ENCODE measurements around the gene RAB3C.

RAB3C gene

DNA sequence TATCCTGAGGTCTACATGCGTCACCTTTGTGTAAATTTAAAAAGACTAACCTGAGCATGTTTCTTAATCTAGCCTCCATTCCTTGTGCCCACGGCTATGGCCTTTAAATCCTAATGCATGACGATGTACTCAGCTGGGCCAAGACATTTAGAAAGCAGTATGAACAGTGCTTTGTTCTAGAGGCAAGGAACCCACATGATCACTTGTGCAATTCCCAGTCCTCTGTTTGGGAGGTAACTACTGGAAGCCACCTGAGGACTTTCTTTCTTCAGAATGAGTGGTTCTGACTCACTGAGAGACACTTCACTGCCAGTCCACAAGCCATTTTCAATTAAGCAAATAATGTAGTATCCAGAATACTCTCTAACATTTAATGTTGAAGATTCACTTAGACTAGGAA, 181.3 kb downstream of the RAB3C start:
- ATAC-seq: no peak
- TF ChIP-seq, protein P1, sequence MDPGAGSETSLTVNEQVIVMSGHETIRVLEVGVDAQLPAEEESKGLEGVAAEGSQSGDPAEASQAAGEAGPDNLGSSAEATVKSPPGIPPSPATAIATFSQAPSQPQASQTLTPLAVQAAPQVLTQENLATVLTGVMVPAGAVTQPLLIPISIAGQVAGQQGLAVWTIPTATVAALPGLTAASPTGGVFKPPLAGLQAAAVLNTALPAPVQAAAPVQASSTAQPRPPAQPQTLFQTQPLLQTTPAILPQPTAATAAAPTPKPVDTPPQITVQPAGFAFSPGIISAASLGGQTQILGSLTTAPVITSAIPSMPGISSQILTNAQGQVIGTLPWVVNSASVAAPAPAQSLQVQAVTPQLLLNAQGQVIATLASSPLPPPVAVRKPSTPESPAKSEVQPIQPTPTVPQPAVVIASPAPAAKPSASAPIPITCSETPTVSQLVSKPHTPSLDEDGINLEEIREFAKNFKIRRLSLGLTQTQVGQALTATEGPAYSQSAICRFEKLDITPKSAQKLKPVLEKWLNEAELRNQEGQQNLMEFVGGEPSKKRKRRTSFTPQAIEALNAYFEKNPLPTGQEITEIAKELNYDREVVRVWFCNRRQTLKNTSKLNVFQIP (CRISPR knock-in tag; IDR thresholded peaks at IDR 0.05; ENCODE audit: borderline replicate concordance, low read depth): no peak
- no peak for TF ChIP-seq TOX (CRISPR knock-in tag; IDR thresholded peaks at IDR 0.05; ENCODE audit: borderline replicate concordance)
- TF ChIP-seq RARB (CRISPR knock-in tag; IDR thresholded peaks at IDR 0.05): no peak
- TF ChIP-seq BACH2 (CRISPR knock-in tag; IDR thresholded peaks at IDR 0.05; ENCODE audit: borderline replicate concordance): no peak

DNA sequence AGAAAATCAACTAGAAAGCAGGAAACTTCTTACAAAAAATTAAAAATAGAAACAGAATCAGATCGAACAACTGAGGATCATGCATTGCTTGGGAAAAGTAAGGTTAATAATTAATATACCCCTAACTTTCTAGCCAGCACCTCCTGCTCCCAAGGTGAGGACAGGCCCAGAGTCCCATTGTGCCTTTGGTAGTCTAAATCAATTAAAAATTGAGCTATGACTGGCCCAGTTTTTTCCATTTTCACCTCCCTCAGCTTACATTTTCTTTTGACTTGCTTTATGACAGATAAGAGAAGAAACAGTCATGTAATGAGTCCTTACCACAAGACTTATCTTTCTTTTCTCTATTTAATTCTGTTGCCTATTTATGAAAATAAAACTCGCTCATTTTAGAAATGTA, 182.2 kb downstream of the RAB3C start:
- ATAC-seq: no peak
- TF ChIP-seq CSDC2 (CRISPR knock-in tag; IDR thresholded peaks at IDR 0.05) (no peak), ZC3H10 (CRISPR knock-in tag; IDR thresholded peaks at IDR 0.05) (no peak), ZNF70 (CRISPR knock-in tag; IDR thresholded peaks at IDR 0.05) (no peak), ESRRG (CRISPR knock-in tag; IDR thresholded peaks at IDR 0.05) (no peak), SNAI2 (CRISPR knock-in tag; IDR thresholded peaks at IDR 0.05) (no peak), BACH2 (CRISPR knock-in tag; IDR thresholded peaks at IDR 0.05; ENCODE audit: borderline replicate concordance) (no peak), GLIS3 (CRISPR knock-in tag; IDR thresholded peaks at IDR 0.05) (no peak), ISL1 (CRISPR knock-in tag; IDR thresholded peaks at IDR 0.05) (no peak), ZNF565 (CRISPR knock-in tag; conservative IDR thresholded peaks at IDR 0.05; ENCODE audit: low read depth) (no peak), OSR1 (CRISPR knock-in tag; IDR thresholded peaks at IDR 0.05) (no peak), RARB (CRISPR knock-in tag; IDR thresholded peaks at IDR 0.05) (no peak)
- TF ChIP-seq, protein P2, sequence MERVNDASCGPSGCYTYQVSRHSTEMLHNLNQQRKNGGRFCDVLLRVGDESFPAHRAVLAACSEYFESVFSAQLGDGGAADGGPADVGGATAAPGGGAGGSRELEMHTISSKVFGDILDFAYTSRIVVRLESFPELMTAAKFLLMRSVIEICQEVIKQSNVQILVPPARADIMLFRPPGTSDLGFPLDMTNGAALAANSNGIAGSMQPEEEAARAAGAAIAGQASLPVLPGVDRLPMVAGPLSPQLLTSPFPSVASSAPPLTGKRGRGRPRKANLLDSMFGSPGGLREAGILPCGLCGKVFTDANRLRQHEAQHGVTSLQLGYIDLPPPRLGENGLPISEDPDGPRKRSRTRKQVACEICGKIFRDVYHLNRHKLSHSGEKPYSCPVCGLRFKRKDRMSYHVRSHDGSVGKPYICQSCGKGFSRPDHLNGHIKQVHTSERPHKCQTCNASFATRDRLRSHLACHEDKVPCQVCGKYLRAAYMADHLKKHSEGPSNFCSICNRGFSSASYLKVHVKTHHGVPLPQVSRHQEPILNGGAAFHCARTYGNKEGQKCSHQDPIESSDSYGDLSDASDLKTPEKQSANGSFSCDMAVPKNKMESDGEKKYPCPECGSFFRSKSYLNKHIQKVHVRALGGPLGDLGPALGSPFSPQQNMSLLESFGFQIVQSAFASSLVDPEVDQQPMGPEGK (CRISPR knock-in tag; IDR thresholded peaks at IDR 0.05; ENCODE audit: borderline replicate concordance): no peak
- TF ChIP-seq, protein P3, sequence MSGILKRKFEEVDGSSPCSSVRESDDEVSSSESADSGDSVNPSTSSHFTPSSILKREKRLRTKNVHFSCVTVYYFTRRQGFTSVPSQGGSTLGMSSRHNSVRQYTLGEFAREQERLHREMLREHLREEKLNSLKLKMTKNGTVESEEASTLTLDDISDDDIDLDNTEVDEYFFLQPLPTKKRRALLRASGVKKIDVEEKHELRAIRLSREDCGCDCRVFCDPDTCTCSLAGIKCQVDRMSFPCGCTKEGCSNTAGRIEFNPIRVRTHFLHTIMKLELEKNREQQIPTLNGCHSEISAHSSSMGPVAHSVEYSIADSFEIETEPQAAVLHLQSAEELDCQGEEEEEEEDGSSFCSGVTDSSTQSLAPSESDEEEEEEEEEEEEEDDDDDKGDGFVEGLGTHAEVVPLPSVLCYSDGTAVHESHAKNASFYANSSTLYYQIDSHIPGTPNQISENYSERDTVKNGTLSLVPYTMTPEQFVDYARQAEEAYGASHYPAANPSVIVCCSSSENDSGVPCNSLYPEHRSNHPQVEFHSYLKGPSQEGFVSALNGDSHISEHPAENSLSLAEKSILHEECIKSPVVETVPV (CRISPR knock-in tag; IDR thresholded peaks at IDR 0.05): no peak
- TF ChIP-seq, protein P4, sequence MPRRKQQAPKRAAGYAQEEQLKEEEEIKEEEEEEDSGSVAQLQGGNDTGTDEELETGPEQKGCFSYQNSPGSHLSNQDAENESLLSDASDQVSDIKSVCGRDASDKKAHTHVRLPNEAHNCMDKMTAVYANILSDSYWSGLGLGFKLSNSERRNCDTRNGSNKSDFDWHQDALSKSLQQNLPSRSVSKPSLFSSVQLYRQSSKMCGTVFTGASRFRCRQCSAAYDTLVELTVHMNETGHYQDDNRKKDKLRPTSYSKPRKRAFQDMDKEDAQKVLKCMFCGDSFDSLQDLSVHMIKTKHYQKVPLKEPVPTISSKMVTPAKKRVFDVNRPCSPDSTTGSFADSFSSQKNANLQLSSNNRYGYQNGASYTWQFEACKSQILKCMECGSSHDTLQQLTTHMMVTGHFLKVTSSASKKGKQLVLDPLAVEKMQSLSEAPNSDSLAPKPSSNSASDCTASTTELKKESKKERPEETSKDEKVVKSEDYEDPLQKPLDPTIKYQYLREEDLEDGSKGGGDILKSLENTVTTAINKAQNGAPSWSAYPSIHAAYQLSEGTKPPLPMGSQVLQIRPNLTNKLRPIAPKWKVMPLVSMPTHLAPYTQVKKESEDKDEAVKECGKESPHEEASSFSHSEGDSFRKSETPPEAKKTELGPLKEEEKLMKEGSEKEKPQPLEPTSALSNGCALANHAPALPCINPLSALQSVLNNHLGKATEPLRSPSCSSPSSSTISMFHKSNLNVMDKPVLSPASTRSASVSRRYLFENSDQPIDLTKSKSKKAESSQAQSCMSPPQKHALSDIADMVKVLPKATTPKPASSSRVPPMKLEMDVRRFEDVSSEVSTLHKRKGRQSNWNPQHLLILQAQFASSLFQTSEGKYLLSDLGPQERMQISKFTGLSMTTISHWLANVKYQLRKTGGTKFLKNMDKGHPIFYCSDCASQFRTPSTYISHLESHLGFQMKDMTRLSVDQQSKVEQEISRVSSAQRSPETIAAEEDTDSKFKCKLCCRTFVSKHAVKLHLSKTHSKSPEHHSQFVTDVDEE (CRISPR knock-in tag; IDR thresholded peaks at IDR 0.05): no peak
- TF ChIP-seq, protein P1 (CRISPR knock-in tag; IDR thresholded peaks at IDR 0.05; ENCODE audit: borderline replicate concordance, low read depth): no peak

DNA sequence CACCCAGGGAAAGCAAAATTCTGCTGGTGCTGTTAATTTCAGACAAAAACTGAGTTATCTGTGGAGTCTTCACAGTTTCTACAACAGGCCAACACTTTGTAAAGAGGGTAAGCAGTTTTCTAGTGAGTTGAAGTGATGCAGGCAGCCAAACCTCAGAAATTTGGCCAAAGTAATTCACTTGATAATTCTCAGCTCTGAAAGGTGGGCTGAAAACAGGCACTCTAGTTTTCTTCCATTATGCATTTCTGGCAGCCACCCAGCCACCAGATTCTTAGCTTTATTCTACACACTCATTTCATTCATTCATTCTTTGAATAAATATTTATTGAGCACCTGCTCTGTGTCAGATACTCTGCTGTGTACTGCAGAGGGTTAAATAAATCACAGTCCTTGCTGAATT, 184.2 kb downstream of the RAB3C start:
- no peak for ATAC-seq
- no peak for TF ChIP-seq ESRRG (CRISPR knock-in tag; IDR thresholded peaks at IDR 0.05)
- no peak for TF ChIP-seq TCF4 (CRISPR knock-in tag; IDR thresholded peaks at IDR 0.05; ENCODE audit: borderline replicate concordance)
- TF ChIP-seq CSDC2 (CRISPR knock-in tag; IDR thresholded peaks at IDR 0.05): no peak
- no peak for TF ChIP-seq PPARA (CRISPR knock-in tag; IDR thresholded peaks at IDR 0.05; ENCODE audit: borderline replicate concordance)
- no peak for TF ChIP-seq RARB (CRISPR knock-in tag; IDR thresholded peaks at IDR 0.05)
- TF ChIP-seq, protein P2 (CRISPR knock-in tag; IDR thresholded peaks at IDR 0.05; ENCODE audit: borderline replicate concordance): no peak
- no peak for TF ChIP-seq ZFP3 (CRISPR knock-in tag; IDR thresholded peaks at IDR 0.05)
- TF ChIP-seq, protein P1 (CRISPR knock-in tag; IDR thresholded peaks at IDR 0.05; ENCODE audit: borderline replicate concordance, low read depth): no peak
- no peak for TF ChIP-seq SNAI2 (CRISPR knock-in tag; IDR thresholded peaks at IDR 0.05)
- no peak for TF ChIP-seq OSR1 (CRISPR knock-in tag; IDR thresholded peaks at IDR 0.05)
- no peak for TF ChIP-seq ZNF8 (CRISPR knock-in tag; IDR thresholded peaks at IDR 0.05)
- no peak for TF ChIP-seq ISL1 (CRISPR knock-in tag; IDR thresholded peaks at IDR 0.05)
- no peak for TF ChIP-seq GLIS3 (CRISPR knock-in tag; IDR thresholded peaks at IDR 0.05)
- TF ChIP-seq BACH2 (CRISPR knock-in tag; IDR thresholded peaks at IDR 0.05; ENCODE audit: borderline replicate concordance): no peak
- no peak for TF ChIP-seq ZNF565 (CRISPR knock-in tag; conservative IDR thresholded peaks at IDR 0.05; ENCODE audit: low read depth)

Measured in SK-N-SH treated with all-trans-retinoic acid at 6 μM for 48 hours (cell line).